ENCODE measurements around the gene MYBPC1. TPM values are rescaled to one million over a fixed set of nuclear protein-coding genes. Genes with fewer than 3 reads are reported as not detected.

The MYBPC1 gene
- total RNA-seq, 2 donors from 2014 or later: 2.1 to 3.0 TPM

GRCh38 chr12:101573743-101574142 is 21.0 kb upstream of the MYBPC1 start:
- Histone ChIP-seq H3K9me3 (no peaks in the 10 kb centered on the region), H3K4me1 (peaks cover 0 to 7% of the 10 kb centered on the region in 2 donors), H3K36me3 (no peaks in the 10 kb centered on the region), H3K27me3 (no peaks in the 10 kb centered on the region), H3K27ac (no peak overlapping the region), H3K4me3 (no peak overlapping the region)
- no peak for DNase-seq (ENCODE audit: low spot score)
- no peak for TF ChIP-seq CTCF (IDR thresholded peaks at IDR 0.05)

GRCh38 chr12:101578417-101578816 is 16.4 kb upstream of the MYBPC1 start:
- Histone ChIP-seq H3K4me3 (no peak overlapping the region), H3K36me3 (no peaks in the 10 kb centered on the region), H3K27me3 (no peaks in the 10 kb centered on the region), H3K27ac (no peak overlapping the region), H3K4me1 (no peaks in the 10 kb centered on the region), H3K9me3 (no peaks in the 10 kb centered on the region)
- DNase-seq (ENCODE audit: low spot score): no peak
- TF ChIP-seq CTCF (IDR thresholded peaks at IDR 0.05): no peak

- no peaks in the 10 kb centered on the region for H3K36me3 ChIP-seq
- DNase-seq (ENCODE audit: low spot score): no peak
Observed at GRCh38 chr12:101581190-101581589, 13.6 kb upstream of the MYBPC1 start.

GRCh38 chr12:101582937-101583336 is 11.8 kb upstream of the MYBPC1 start:
- Histone ChIP-seq H3K4me3 (no peak overlapping the region), H3K27ac (no peak overlapping the region), H3K27me3 (no peaks in the 10 kb centered on the region), H3K9me3 (no peaks in the 10 kb centered on the region), H3K36me3 (no peaks in the 10 kb centered on the region), H3K4me1 (no peaks in the 10 kb centered on the region)
- TF ChIP-seq CTCF (IDR thresholded peaks at IDR 0.05): no peak
- no peak for DNase-seq (ENCODE audit: low spot score)

More at GRCh38 chr12:101581190-101581589, 13.6 kb upstream of the MYBPC1 start:
- no peaks in the 10 kb centered on the region for H3K9me3 ChIP-seq
- H3K27ac ChIP-seq: no peak overlapping the region
- no peak for TF ChIP-seq CTCF (IDR thresholded peaks at IDR 0.05)
- H3K4me1 ChIP-seq: no peaks in the 10 kb centered on the region
- H3K4me3 ChIP-seq: no peak overlapping the region
- H3K27me3 ChIP-seq: no peaks in the 10 kb centered on the region

GRCh38 chr12:101590383-101590782 is 4.4 kb upstream of the MYBPC1 start:
- no peak for DNase-seq (ENCODE audit: low spot score)
- Histone ChIP-seq H3K27ac (no peak overlapping the region), H3K4me1 (no peaks in the 10 kb centered on the region), H3K27me3 (no peaks in the 10 kb centered on the region), H3K4me3 (no peak overlapping the region), H3K9me3 (no peaks in the 10 kb centered on the region), H3K36me3 (no peaks in the 10 kb centered on the region)
- no peak for TF ChIP-seq CTCF (IDR thresholded peaks at IDR 0.05)

- no peaks in the 10 kb centered on the region for H3K36me3 ChIP-seq
- H3K27me3 ChIP-seq: no peaks in the 10 kb centered on the region
- no peak overlapping the region for H3K27ac ChIP-seq
- no peak overlapping the region for H3K4me3 ChIP-seq
- no peaks in the 10 kb centered on the region for H3K4me1 ChIP-seq
- no peaks in the 10 kb centered on the region for H3K9me3 ChIP-seq
- no peak for DNase-seq (ENCODE audit: low spot score)
- no peak for TF ChIP-seq CTCF (IDR thresholded peaks at IDR 0.05)
Observed at GRCh38 chr12:101591781-101592180, 3.0 kb upstream of the MYBPC1 start.
